22Rv1 (cell line): ENCODE data around the gene TTC7B.

Experiments used
- ZFX ChIP-seq: fragments of 450-650 bp; IDR thresholded peaks from 2 replicates; pipeline ENCODE4 v1.6.1; 2017; ENCODE audit warnings: antibody characterized with exemption, borderline replicate concordance
- TF ChIP-seq, protein P1 (sequence below): fragments of 450-650 bp; IDR thresholded peaks from 2 replicates; pipeline ENCODE4 v1.5.1; 2017; ENCODE audit warnings: mild to moderate bottlenecking

DNA sequence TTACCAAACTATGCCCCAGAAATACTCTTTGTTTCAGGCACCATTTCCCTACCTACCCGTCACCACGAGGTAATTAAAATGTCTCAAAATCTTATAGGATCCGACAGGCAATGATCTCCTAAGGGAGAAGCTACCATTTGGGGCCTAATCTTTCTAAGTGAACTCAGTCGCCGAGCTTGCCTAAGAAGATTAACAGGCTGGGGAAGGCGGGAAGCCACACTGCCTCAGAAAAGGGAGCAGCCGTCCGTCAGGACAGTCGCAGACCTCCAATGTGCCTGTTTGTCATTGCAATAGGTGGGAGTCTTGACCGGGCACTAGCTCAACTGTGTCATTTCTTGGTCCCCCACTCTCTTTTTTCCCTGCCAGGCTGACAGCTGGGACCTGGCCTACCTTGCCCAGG is 4.6 kb downstream of the TTC7B start:
- TF ChIP-seq, protein P1, sequence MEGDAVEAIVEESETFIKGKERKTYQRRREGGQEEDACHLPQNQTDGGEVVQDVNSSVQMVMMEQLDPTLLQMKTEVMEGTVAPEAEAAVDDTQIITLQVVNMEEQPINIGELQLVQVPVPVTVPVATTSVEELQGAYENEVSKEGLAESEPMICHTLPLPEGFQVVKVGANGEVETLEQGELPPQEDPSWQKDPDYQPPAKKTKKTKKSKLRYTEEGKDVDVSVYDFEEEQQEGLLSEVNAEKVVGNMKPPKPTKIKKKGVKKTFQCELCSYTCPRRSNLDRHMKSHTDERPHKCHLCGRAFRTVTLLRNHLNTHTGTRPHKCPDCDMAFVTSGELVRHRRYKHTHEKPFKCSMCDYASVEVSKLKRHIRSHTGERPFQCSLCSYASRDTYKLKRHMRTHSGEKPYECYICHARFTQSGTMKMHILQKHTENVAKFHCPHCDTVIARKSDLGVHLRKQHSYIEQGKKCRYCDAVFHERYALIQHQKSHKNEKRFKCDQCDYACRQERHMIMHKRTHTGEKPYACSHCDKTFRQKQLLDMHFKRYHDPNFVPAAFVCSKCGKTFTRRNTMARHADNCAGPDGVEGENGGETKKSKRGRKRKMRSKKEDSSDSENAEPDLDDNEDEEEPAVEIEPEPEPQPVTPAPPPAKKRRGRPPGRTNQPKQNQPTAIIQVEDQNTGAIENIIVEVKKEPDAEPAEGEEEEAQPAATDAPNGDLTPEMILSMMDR, result no peak
- TF ChIP-seq ZFX, result no peak
